DMS153 treated with DMSO at 0.1 percent for 48 hours (cell line): ENCODE data around the gene TRDN.
"Not testable (repeated sequence)": the region's sequence is repeated elsewhere in the genome, so short reads cannot be mapped to it uniquely, and the experiment has no call there.

Experiments used
- DNase-seq: peaks from one replicate; lab custom pipeline; 2025; ENCODE audit not compliant: unreplicated experiment; lab: John Stamatoyannopoulos, UW

The TRDN gene

GRCh38 chr6:123509112-123509511, 127.6 kb downstream of the TRDN start:
- DNase-seq = no peak

GRCh38 chr6:123508290-123508689, 128.5 kb downstream of the TRDN start:
- DNase-seq = no peak

GRCh38 chr6:123507582-123507981, 129.2 kb downstream of the TRDN start:
- DNase-seq = no peak

- no peak for DNase-seq
These were observed 133.1 kb downstream of the TRDN start for GRCh38 chr6:123503619-123504018.

GRCh38 chr6:123497025-123497424, 139.7 kb downstream of the TRDN start:
- DNase-seq = no peak

- DNase-seq = no peak
These were observed 147.2 kb downstream of the TRDN start for GRCh38 chr6:123489589-123489988.

GRCh38 chr6:123480986-123481385, 155.8 kb downstream of the TRDN start:
- DNase-seq = no peak

GRCh38 chr6:123472025-123472702, 164.6 kb downstream of the TRDN start:
- not testable (repeated sequence) for DNase-seq

- no peak for DNase-seq
These were observed 169.4 kb downstream of the TRDN start for GRCh38 chr6:123467392-123467791.

GRCh38 chr6:123462152-123462551, 174.6 kb downstream of the TRDN start:
- no peak for DNase-seq

- no peak for DNase-seq
These were observed 178.5 kb downstream of the TRDN start for GRCh38 chr6:123458218-123458617.

GRCh38 chr6:123456836-123457235, 179.9 kb downstream of the TRDN start:
- no peak for DNase-seq

- DNase-seq = no peak
These were observed 182.3 kb downstream of the TRDN start for GRCh38 chr6:123454448-123454847.

- DNase-seq = not testable (repeated sequence)
These were observed 183.7 kb downstream of the TRDN start for GRCh38 chr6:123453071-123453470.

GRCh38 chr6:123448306-123448884, 188.4 kb downstream of the TRDN start:
- no peak for DNase-seq

- no peak for DNase-seq
These were observed 189.3 kb downstream of the TRDN start for GRCh38 chr6:123447315-123447937.

- DNase-seq = no peak
These were observed 197.4 kb downstream of the TRDN start for GRCh38 chr6:123439371-123439770.

- DNase-seq = no peak
These were observed 202.6 kb downstream of the TRDN start for GRCh38 chr6:123434186-123434585.

GRCh38 chr6:123430970-123431369, 205.8 kb downstream of the TRDN start:
- DNase-seq = no peak

- DNase-seq = no peak
These were observed 209.7 kb downstream of the TRDN start for GRCh38 chr6:123427008-123427407.

GRCh38 chr6:123423130-123423529, 213.6 kb downstream of the TRDN start:
- DNase-seq = no peak

- DNase-seq = no peak
These were observed 216.2 kb downstream of the TRDN start for GRCh38 chr6:123420512-123420911.
